HepG2 (cell line): ENCODE measurements around the gene ATG4D. TPM values are rescaled to one million over a fixed set of nuclear protein-coding genes. Genes with fewer than 3 reads are reported as not detected.

Experiments
- ATAC-seq: fragments of 200-7000 bp; cut with Tn5 transposase; 3 replicates; pipeline ENCODE4 v1.9.1; 2020; ENCODE audit warnings: mild to moderate bottlenecking, moderate library complexity
- BruUV-seq: library from RNA; stranded (reverse); fragments of 400-500 nt; replicated peaks from 2 replicates; lab custom pipeline; 2021; lab: Mats Ljungman, UMichigan
- CTCF ChIA-PET: fragments of 300-600 bp; formaldehyde crosslinking; extraction: SDS; loops from one replicate; lab custom pipeline; 2021; ENCODE audit warnings: low total read pairs, inconsistent platforms, low intra/inter-chr PET ratio; lab: Yijun Ruan, JAX
- POLR2A ChIA-PET: fragments of 350-600 bp; sonication (Branson Sonifier 250); formaldehyde crosslinking; loops from one replicate; lab custom pipeline; 2020; ENCODE audit warnings: antibody characterized with exemption, inconsistent platforms; lab: Yijun Ruan, JAX
- DNase-seq: peaks from one replicate; pipeline ENCODE4 v3.0.0-alpha.2; 2015; ENCODE audit warnings: low spot score
- FAIRE-seq: peaks from 3 replicates; lab custom pipeline; 2011; peaks lifted over from hg19 to GRCh38; lab: Jason Lieb, UNC
- H2AFZ ChIP-seq: one replicate; pipeline ENCODE4 v1.6.1; 2011; ENCODE audit warnings: low read length, inconsistent platforms
- H3K27ac ChIP-seq: fragments of 300-600 bp; 3 replicates; pipeline ENCODE4 v1.8.0; 2011; ENCODE audit warnings: mixed run types, mild to moderate bottlenecking, mixed read lengths, low read length, inconsistent platforms; ENCODE audit not compliant: insufficient read depth; ENCODE audit errors: extremely low read length
- H3K27me3 ChIP-seq, 2 experiments: fragments of 200-600 bp in 1 of 2; 2 replicates in 1 of 2; 3 replicates in 1 of 2; pipeline versions ENCODE4 v1.6.0 to v1.8.0; 2011; ENCODE audit warnings: low read length in 2 of 2, mild to moderate bottlenecking in 2 of 2, moderate library complexity in 2 of 2, inconsistent platforms in 1 of 2; ENCODE audit not compliant: insufficient read depth in 2 of 2, control insufficient read depth in 1 of 2
- H3K36me3 ChIP-seq, 2 experiments: fragments of 200-600 bp in 1 of 2; replicated peaks in 1 of 2; 2 replicates in 1 of 2; 3 replicates in 1 of 2; pipeline versions ENCODE4 v1.5.1 to v1.8.0; 2011; ENCODE audit warnings: low read length in 2 of 2, inconsistent platforms in 1 of 2; ENCODE audit not compliant: insufficient read depth in 2 of 2, control insufficient read depth in 1 of 2
- H3K4me1 ChIP-seq: 2 replicates; pipeline ENCODE4 v1.5.1; 2012; ENCODE audit warnings: low read length, inconsistent platforms; ENCODE audit not compliant: insufficient read depth
- H3K4me2 ChIP-seq: 2 replicates; pipeline ENCODE4 v1.6.0; 2011; ENCODE audit warnings: low read depth, low read length, inconsistent platforms
- H3K4me3 ChIP-seq, 3 experiments: fragments of 200-600 bp in 1 of 3; sonication (generic), shearing (Covaris generic) in 1 of 3; replicated peaks in 1 of 3; 2 replicates each; pipeline ENCODE4 v1.5.1; 2011 to 2016; ENCODE audit warnings: low read length in 3 of 3, inconsistent platforms in 2 of 3, low read depth in 2 of 3, mild to moderate bottlenecking in 2 of 3, control low read depth in 1 of 3, mixed read lengths in 1 of 3; ENCODE audit not compliant: insufficient read depth in 1 of 3
- H3K79me2 ChIP-seq: one replicate; pipeline ENCODE4 v1.6.1; 2011; ENCODE audit warnings: low read length, inconsistent platforms; ENCODE audit not compliant: insufficient read depth
- H3K9ac ChIP-seq: 2 replicates; pipeline ENCODE4 v1.6.0; 2011; ENCODE audit warnings: mild to moderate bottlenecking, low read depth, low read length, inconsistent platforms; ENCODE audit not compliant: insufficient read depth
- H3K9me3 ChIP-seq: 2 replicates; pipeline ENCODE4 v1.5.1; 2012; ENCODE audit warnings: mild to moderate bottlenecking, low read length
- H4K20me1 ChIP-seq: 2 replicates; pipeline ENCODE4 v1.6.0; 2011; ENCODE audit warnings: inconsistent platforms, mild to moderate bottlenecking, low read length, moderate library complexity; ENCODE audit not compliant: insufficient read depth
- GLI4 ChIP-seq: sonication (generic); formaldehyde crosslinking; IDR thresholded peaks from 2 replicates; pipeline ENCODE4 v1.5.1; 2020; ENCODE audit warnings: missing genetic modification reagents, mild to moderate bottlenecking, moderate library complexity, borderline replicate concordance
- HNRNPLL ChIP-seq: fragments of 200-400 bp; formaldehyde crosslinking; IDR thresholded peaks from 2 replicates; pipeline ENCODE4 v1.6.1; 2017; ENCODE audit warnings: mild to moderate bottlenecking, low read depth, low read length; ENCODE audit not compliant: poor library complexity, severe bottlenecking
- MTA1 ChIP-seq: sonication (generic); formaldehyde crosslinking; IDR thresholded peaks from 2 replicates; pipeline ENCODE4 v1.4.0; 2020; ENCODE audit warnings: missing genetic modification reagents, mild to moderate bottlenecking, borderline replicate concordance
- ZBTB33 ChIP-seq: sonication (generic); formaldehyde crosslinking; IDR thresholded peaks from 2 replicates; pipeline ENCODE4 v1.4.0; 2020; ENCODE audit warnings: missing genetic modification reagents
- ZNF232 ChIP-seq: sonication (generic); formaldehyde crosslinking; IDR thresholded peaks from 2 replicates; pipeline ENCODE4 v1.4.0; 2020; ENCODE audit warnings: missing genetic modification reagents, borderline replicate concordance
- ZNF687 ChIP-seq: sonication (generic); formaldehyde crosslinking; IDR thresholded peaks from 2 replicates; pipeline ENCODE4 v1.5.1; 2020; ENCODE audit warnings: mild to moderate bottlenecking, missing genetic modification reagents, moderate library complexity
- ZNF768 ChIP-seq: sonication (generic); formaldehyde crosslinking; IDR thresholded peaks from 2 replicates; pipeline ENCODE4 v1.4.0; 2020; ENCODE audit warnings: missing genetic modification reagents
- ZNF776 ChIP-seq: sonication (generic); formaldehyde crosslinking; IDR thresholded peaks from 2 replicates; pipeline ENCODE4 v1.4.0; 2020; ENCODE audit warnings: mild to moderate bottlenecking, missing genetic modification reagents
- ZNF800 ChIP-seq: sonication (generic); formaldehyde crosslinking; IDR thresholded peaks from 2 replicates; pipeline ENCODE4 v1.4.0; 2020; ENCODE audit warnings: missing genetic modification reagents
- WGBS: methylation state at CpG from one replicate; pipeline ENCODE4 v1.1.6; 2017; ENCODE audit warnings: low lambda C conversion rate; 5-methylcytosine and 5-hydroxymethylcytosine counted together
- in situ Hi-C: cut with HindIII; loops from 2 replicates; pipeline ENCODE4 v1.10.0; 2017; ENCODE audit warnings: low pct_unique_long_range_greater_than_20kb; ENCODE audit not compliant: extremely low pct_ligation_motif_present
- intact Hi-C: fragments of 100-400 bp; cut with micrococcal nuclease; formaldehyde crosslinking; loops from one replicate; pipeline ENCODE4 v1.10.0; 2022; ENCODE audit not compliant: unreplicated experiment
- polyA plus RNA-seq, 8 experiments: library from polyadenylated mRNA; depleted of rRNA in 3 of 8; stranded (reverse) in 7 of 8; unstranded in 1 of 8; fragments of >200 nt; fragmentation: Illumina TruSeq in 4 of 8; extraction: Trizol in 4 of 8; gene quantifications; 2 replicates each; pipeline versions ENCODE4 v1.2.1 to v1.2.3, GENCODE V29; 2011 to 2016; ENCODE audit warnings: low read depth in 4 of 8, missing spikeins in 1 of 8, mixed read lengths in 1 of 8; ENCODE audit not compliant: insufficient read depth in 1 of 8
- total RNA-seq, 5 experiments: library from RNA; depleted of rRNA; stranded (reverse); fragments of >200 nt; fragmentation: Illumina TruSeq; extraction: Trizol; gene quantifications; 2 replicates each; pipeline ENCODE4 v1.2.3, GENCODE V29; 2016; ENCODE audit warnings: low read depth in 1 of 5

ATG4D gene
- total and polyA plus RNA-seq, 2 of the 13 experiments (the other 11 are each of a cell fraction or from before 2014, with no cell fraction given), result 17.8 to 19.0 TPM

GRCh38 chr19:10514211-10515145, 29.2 kb upstream of the ATG4D start:
- peaks cover 60% of the 10 kb centered on the region for H3K4me1 ChIP-seq
- in situ Hi-C loops, result no loop called here
- H3K27ac ChIP-seq, result no peak overlapping the region
- intact Hi-C loops, result no loop called here
- H3K9ac ChIP-seq, result no peak overlapping the region
- H4K20me1 ChIP-seq, result no peaks in the 10 kb centered on the region
- ChIA-PET POLR2A (no interaction called here), CTCF (no interaction called here)
- H3K9me3 ChIP-seq, result no peaks in the 10 kb centered on the region
- peak; percentile 54 for ATAC-seq
- 0 out of 2 replicates have a peak overlapping the region, but pooled peaks have one; percentile 23 for H3K4me2 ChIP-seq
- no peak overlapping the region for H2AFZ ChIP-seq
- H3K4me3 ChIP-seq, result peak overlapping the region in 1 of 3 experiments; percentile 23; a peak in 1 of 6 replicates
- BruUV-seq, result no TSS peak
- H3K79me2 ChIP-seq, result no peaks in the 10 kb centered on the region
- H3K27me3 ChIP-seq, result peaks cover 15 to 64% of the 10 kb centered on the region in 2 experiments
- FAIRE-seq, result no peak
- WGBS, result 80% methylated on average over 10 of the region's 107 CpGs
- H3K36me3 ChIP-seq, result no peaks in the 10 kb centered on the region
- DNase-seq, result no peak
- TF ChIP-seq HNRNPLL (peak; percentile 22), ZNF800 (CRISPR knock-in tag) (peak; percentile 98), ZBTB33 (CRISPR knock-in tag) (peak; percentile 18; the same call in 1 of the 2 replicates), ZNF776 (CRISPR knock-in tag) (0 out of 2 replicates have a peak, but pooled peaks have one; percentile 29), ZNF232 (CRISPR knock-in tag) (no peak), ZNF768 (CRISPR knock-in tag) (no peak), GLI4 (no peak), MTA1 (CRISPR knock-in tag) (0 out of 2 replicates have a peak, but pooled peaks have one; percentile 23), ZNF687 (CRISPR knock-in tag) (peak; percentile 58)
